ENCODE results near the gene FAT1.

The FAT1 gene

DNA sequence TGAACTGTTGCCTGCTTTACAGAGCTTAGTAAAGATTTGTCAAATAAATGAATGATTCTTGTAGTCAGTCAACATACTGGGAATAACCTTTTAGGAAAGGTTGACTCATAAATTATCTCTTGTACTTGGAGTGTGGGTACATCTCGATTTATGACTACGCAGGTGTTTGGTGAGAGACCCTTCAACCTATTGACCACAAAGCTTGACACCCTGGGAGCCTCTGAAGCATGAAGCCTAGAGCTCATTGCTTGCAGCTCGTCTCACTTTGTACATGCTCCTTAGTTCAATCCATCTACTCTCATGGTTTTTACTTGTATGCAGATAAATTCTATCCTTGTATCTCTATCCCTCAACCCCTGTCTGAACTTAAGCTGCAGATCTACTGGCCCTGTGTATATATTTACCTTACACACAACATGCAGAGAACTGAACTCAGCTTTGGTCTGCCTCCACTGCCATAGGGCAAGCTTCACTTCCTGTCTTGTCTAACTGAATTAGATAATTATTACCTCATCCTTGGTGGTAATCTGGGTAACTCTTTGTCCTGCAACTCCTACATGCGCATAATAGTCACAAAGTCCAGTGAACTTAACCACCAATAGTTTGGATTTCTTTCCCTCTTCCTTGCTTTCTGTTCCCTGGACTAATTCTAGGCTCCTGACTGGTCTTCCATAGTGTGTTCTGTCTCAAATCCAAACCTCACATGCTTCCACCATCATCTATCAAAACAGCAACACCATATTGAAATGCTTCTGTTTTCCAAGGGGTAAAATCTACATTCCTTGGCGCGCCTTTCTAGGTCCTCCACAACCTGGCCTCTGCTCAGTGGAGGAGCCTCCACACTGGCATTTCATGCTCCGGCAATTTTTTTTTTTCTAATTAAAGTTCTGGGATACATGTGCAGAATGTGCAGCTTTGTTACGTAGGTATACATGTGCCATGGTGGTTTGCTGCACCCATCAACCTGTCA is 32.2 kb upstream of the FAT1 start:
- no peak for DNase-seq (ENCODE audit: low spot score)

DNA sequence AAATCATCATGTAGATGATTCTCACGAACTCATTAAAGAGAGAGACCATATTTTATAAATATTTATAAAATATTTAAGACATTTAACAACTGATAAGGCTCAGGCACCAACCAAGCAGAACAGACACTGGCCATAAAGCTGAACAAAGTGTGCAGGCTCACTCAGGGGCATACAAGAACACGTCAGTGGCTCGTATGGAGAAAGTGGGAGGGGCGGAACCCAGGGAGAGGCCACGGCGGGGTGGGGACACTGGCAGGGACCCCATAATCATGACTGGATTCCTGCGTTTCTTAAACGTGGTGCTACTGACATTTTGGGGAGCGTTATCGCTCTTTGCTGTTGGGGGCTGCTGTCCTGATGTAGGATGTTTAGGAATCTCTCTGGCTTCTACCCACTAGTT is 31.3 kb upstream of the FAT1 start:
- DNase-seq (ENCODE audit: low spot score) = no peak

DNA sequence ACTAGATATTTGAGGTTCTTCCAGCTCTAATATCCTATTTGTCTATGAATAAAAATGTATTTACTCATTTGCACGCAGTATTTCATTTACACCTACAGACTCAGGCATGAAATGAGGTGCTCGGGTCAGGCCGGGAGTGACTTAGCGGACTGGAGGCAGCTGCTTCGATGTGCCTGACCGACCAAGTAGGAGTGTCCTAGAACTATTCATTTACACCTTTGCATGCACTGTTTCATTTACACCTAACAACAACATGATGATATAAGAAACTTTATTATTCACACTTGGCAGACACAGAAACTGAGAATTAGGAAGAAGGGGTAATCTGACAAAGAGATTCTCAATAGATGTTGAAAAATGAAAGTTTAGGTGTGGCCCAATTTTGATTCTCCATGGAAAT is 28.7 kb upstream of the FAT1 start:
- DNase-seq (ENCODE audit: low spot score) = no peak

DNA sequence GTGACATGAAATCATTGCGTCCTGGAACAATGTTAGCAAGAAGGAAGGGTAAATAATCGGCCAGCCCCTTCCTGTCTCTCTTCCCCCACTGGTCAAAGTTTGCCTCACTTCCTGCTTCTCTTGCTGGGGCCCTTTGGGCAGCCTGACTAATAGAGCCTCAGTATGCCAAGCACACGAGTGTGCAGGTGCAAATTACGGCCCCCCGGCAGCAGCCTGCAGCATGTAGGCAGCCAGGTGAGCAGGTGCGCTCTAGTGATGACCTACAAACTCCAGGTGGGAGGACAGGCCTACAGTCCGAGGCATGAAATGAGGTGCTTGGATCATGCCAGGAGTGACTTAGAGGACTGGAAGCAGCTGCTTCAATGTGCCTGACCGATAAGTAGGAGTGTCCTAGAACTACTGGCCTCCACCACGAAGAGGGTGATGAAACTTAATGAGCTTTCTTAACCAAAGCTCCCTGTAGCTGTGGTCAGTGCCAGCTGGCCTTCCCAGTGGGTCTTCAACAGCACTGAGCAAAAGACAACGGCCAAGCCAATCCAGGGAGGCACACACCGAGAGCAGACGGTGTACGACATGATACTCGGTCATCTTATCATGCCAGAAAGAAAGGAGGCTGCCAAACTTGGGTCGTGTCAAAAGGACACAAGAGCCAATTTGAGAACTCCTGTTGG is 26.1 kb upstream of the FAT1 start:
- no peak for DNase-seq (ENCODE audit: low spot score)

DNA sequence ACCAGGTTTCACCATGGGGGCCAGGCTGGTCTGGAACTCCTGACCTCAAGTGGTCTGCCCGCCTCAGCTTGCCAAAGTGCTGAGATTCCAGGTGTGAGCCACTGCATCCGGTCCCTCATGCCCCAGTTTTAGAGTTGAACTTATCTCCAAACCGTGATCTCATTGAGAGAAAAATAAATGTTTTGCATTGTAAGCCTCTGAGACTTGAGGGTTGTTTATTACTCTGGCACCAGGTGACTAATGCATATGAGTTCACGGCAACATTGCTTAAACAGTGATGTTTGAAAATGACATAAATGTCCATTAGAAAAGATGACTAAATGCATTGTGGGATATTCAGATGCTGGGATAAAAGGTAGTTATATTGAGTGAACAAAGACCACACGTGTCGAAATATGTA is 22.9 kb upstream of the FAT1 start:
- no peak for DNase-seq (ENCODE audit: low spot score)

DNA sequence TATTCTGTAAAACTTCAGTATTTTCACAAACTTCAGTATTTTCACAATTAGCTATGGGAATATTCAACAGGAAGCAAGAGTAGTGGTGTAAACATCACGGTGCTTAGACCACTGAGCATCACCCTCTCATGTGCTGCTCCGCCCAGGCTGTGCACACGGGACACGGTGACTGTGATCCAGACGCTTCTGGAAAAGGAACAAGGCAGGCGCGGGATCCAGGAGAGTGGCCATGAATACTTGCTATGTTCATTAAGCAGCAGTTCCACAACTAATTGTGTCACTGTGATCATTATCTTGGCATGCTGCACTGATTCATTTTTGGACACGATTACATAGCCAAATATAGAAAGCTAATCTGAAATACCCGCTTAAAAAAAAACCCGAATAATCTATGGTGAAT is 19.6 kb upstream of the FAT1 start:
- no peak for DNase-seq (ENCODE audit: low spot score)

DNA sequence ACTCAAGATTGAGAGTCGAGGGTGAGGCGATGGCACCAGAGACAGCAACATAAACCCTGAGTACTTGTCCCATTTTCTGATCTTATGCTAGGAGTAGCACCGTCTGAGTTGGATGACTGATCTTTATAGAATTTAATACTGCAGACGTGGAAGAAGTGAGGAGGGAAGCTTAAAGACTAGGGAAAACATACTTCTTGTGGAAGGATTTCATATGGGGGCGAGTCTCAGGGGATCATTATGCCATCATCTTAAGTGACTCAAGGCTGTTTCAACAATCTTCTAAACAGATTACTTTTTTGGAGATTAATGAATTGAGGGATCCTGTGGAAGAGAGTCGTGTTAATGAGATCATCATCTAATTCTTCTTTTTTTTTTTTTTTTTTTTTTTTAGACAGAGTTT is 17.2 kb upstream of the FAT1 start:
- DNase-seq (ENCODE audit: low spot score) = no peak

DNA sequence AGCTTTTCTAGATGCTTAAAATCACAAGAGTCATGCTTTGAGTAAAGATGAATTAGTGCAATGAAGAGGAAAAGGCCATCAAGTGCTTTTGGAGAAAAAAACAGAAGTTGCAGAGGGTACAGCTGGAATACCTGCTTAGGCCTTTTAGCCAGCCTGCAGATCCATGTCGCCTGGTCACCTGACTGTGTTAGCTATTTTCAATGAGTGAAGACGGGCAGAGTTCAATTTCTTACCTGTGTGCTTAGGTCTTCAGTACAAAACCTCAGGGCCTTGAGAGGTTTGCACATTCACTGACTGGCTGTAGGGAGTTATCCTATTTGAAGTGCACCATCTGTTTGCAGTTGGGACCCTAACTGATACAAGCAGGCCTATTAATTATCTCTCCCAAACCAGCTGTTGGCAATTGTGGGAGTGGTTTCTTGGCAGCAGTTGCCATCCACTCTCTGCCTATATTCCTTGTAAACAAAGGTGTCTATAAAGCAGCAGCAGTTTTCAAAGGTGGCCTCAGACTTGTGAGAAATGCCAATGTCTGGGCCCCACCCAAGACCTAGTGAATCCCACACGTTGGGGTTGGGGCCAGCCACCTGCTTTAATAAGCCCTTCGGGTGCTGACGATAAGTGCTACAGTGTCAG is 16.3 kb upstream of the FAT1 start:
- no peak for DNase-seq (ENCODE audit: low spot score)

DNA sequence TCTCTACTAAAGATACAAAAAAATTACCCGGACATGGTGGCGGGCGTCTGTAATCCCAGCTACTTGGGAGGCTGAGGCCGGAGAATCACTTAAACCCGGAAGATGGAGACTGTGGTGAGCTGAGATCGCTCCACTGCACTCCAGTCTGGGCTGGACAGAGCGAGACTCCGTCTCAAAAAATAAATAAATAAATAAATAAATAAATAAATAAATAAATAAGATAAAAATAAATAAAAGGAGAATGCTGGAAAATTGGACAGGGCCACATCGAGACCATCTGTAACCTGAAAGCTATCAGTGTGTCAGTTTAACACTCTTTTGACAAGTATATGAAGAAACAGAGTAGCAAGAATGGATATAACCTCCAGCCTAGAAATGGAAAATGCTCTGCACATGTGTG is 15.7 kb upstream of the FAT1 start:
- DNase-seq (ENCODE audit: low spot score) = no peak

DNA sequence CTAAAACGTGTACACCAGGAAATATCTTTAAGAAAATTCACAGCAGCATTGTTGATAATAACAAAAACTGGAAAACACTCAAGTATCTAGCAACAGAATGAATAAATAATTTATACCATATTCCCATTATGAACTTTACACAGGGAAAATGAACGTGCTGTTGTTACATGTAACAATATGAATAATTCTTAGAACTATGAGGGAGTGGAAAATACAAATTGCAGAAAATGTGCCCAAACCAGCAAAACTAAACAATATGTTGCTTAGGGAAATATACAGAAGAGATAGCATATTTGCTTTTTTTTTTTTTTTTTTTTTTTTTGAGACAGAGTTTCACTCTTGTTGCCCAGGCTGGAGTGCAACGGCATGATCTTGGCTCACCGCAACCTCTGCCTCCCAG is 14.8 kb upstream of the FAT1 start:
- no peak for DNase-seq (ENCODE audit: low spot score)

DNA sequence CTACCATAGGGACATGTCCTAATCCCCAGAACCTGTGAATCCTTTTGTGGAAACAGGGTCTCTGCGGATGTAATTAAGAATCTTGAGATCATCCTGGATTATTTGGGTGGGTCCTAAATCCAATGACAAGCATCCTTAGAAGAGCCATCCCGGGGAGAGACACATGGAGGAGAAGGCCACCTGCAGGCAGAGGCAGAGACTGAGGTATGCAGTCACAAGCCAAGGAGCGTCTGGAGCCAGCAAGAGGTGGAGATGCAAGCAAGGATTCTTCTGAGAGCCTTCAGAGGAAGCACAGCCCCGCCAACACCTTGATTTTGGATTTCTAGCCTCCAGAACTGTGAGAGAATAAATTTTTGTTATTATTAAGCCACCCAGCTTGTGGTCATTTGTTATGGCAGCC is 13.8 kb upstream of the FAT1 start:
- DNase-seq (ENCODE audit: low spot score) = no peak

DNA sequence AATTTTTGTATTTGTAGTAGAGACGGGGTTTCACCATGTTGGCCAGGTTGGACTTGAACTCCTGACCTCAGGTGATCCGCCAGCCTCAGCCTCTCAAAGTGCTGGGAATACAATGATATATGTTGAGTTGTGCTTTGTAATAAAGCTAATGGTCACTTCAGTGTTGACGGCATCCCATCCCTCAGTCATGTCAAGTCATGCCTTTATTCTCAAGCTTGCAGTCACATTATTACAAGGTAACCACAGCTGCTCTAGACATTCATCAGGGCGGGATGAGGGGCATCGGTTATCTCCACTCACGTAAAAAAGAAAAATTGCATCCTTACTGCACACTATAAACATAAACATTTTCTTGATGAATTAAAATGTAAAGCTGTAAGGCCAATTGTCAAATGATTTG is 12.8 kb upstream of the FAT1 start:
- no peak for DNase-seq (ENCODE audit: low spot score)

DNA sequence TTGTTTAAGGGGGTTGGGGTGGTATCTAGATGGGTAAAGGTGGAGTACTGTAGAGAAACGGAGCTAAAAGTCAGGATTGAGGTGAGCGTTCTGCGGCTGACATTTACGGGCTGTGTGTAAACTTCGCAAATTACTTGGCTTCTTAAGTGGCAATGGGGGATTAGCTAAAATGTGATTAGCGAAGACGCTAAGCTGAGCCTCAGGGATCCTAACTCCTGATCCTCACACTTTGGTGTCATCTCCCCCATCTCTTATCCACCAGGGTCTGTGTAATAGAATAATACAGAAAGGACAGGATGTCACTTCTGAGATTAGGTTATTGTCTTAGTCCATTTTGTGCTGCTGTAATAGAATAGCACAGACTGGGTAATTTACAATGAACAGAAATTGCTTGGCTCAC is 10.6 kb upstream of the FAT1 start:
- DNase-seq (ENCODE audit: low spot score) = no peak

DNA sequence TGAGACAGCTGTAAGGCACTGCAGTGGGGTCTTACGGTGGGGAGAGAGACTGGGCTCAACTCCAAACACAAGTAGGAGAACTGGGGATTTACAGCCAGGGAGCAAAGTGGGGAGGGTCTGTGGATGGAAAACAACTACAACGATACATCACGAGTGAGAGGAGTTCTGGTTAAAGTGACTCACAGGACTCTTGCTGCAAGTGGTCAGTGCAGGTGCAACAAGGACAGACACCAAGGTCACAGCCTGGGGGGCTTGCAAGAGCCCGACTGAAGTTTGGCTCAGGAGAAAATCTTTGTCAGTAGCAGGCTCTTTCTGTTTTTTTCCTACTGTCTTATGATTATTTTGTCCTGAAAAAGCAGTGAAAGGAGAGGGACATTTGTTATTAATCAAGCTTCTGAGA is 10.1 kb upstream of the FAT1 start:
- no peak for DNase-seq (ENCODE audit: low spot score)

DNA sequence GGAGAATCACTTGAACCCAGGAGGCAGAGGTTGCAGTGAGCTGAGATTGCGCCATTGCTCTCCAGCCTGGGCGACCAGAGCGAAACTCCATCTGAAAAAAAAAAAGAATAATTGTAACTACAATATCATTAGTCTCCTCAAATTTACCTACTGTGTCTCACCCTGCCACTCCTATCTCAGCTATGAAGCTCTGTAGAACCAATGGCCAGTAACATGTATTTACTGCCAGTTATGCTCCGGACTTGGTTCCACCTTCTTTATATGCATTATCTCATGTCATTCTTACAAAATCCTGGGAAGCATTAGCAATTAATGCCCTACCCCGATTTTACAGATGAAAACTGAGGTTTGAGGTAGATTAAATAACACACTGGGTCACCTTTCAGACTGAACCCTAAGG is 7.0 kb upstream of the FAT1 start:
- DNase-seq (ENCODE audit: low spot score) = no peak

DNA sequence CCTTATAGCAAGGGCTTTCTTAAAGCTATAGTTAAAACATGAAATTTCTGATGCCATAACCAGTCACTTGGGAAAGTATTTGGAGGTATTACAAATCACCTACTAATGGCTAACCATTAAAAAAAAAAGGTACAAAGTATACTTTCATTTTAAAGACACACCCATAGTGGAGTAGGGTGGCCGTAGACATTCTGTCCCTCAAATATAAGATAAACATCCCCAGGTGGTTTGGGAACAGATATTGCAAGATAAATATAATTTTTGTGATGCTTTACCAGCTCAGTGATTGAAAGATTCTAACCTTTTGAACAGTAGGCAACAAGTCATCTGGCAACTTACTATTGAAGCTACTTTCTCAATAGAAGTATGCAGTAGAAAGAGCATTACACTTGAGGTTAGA is 6.2 kb upstream of the FAT1 start:
- DNase-seq (ENCODE audit: low spot score) = no peak

DNA sequence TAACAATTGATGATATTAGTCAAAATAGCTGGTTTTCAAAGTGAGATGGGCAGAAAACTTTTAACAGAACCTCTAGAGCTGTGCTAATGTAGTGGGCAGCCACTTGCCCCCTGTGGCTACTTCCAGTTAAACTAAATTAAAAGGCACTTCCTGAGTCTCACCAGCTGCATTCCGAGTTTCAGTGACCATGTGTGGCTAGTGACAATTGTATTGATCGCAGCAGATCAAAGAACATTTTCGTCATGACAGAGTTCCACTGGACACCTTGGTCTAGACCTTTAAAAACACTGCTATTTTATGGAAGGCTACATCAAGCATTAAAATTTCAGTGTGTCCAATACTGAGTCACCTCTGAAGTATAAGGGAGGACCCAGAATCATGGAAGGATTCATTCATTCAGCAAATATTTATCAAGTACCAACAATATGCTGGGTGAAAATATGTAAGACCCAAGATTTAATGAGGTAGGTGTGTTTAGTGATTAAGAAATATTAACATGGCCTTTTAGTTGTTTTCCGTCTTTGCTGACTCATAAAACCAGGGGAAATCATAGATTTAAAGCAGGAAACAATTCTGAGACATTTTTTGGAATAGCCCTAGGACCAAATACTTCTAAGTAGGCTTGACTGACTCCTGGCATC is 5.1 kb upstream of the FAT1 start:
- DNase-seq (ENCODE audit: low spot score) = no peak

DNA sequence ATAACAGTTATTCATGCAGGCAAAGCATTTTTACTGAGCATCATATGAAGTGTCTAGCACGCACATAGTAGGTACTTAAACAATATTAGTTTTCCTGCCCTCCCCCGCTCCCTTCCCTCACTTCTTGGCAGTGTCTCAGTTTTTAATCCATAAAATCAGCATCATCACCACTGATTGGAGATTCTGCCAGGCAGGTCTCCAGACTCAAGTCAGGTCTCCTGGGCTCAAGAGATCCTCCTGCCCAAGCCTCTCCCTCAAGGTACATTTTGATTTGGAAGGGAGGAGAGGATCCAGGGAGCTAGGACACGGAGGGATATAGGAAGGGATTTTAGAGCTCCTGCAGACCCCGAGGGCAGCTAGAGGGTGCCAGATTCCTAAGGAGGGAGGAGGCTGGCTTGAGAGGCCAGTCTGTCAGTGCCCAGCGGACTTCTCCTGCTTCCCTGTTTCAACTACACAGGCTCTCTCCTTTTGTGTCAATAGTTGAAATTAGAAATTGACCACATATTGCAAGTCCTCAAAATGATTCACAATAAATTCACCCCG is 4.4 kb upstream of the FAT1 start:
- no peak for DNase-seq (ENCODE audit: low spot score)

DNA sequence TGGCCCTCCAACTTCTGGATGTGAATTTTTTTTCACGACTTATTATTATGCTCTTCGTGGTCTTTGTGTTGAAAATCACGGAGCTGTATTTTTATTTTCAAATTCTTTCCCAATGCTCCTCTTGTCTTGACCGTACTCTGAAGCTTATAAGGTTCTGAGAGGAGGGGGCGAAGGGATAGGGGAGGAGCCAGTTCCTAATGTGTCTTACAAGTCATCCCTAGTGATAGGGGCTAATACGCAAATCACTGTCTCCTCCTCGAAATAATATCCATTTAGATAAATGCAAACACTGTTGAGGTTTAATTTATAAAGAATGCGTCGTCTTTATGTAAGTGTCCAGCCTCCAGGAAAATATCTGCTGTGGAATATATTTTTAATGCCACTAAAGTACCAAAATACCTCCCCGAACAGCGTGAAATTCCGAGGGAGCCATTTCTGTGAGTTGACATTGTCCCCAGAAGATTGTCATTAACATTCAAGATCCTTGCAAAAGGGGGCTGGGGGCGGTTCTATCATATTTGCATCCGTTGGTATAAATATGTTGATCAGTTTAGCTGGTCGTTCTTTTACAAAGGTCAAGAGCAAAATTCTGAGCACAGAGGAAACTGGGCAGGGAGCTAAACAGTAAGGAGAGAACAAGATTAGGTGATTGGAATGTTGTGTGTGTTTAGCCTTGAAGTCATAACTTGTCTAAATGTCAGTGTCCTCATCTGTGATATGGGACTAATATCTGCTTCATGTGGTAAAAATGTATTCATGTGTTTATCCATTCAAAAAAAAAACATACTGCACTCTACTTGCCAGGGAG is 3.7 kb upstream of the FAT1 start:
- DNase-seq (ENCODE audit: low spot score) = no peak

DNA sequence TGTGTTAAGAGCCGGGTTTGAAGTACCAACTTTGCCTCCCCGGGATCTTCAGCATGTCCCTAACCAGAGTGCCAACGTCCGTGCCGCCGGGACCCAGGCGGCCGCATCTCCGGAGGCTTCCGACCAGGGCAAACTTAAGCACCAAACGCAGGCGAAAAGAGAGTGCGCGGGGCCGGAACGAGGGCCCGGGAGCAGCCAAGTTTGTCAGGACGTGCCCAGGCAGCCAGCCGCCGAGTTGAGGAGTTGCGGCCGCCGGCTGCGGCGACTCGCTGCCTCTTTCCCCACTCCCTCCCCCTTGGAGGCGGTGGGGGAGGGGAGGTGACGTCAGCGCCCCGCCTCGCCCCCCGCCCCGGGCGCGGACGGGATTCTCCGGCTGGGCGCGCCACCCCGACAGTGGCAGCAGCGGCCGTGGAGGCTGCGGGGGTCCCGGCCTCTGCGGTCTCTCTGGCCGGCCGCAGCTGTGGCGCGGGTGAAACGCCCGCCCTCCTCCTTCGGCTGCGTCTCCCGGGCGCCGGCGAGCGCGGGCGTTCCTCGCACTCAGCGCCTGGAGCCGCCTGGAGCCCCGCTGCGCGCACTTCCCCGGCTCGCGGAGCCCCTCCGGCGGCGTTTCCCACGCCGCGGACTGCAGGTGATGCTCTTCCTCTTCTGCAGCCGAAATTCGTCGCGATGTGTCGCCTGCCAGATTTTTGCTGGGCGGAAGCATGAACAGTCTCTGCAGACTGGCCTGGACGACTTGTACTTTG is 2.9 kb upstream of the FAT1 start:
- no peak for DNase-seq (ENCODE audit: low spot score)

Measured in activated CD4-positive, alpha-beta T cell treated with anti-CD3 and anti-CD28 coated beads, Interleukin-2, Interleukin-4, amounts not matched to agents 100 ng/mL and 50 ng/mL, durations not matched to agents 16 hours and 8 hours (primary cell).